Panc1 (cell line): ENCODE data around the gene GJB4. TPM values are rescaled to one million over a fixed set of nuclear protein-coding genes. Genes with fewer than 3 reads are reported as not detected.

Source experiments
- ATAC-seq: fragments of 200-7000 bp; cut with Tn5 transposase; 2 replicates; pipeline ENCODE4 v1.9.1; 2020; ENCODE audit warnings: mild to moderate bottlenecking, moderate library complexity
- BruUV-seq: library from RNA; stranded (reverse); fragments of 400-500 nt; replicated peaks from 2 replicates; lab custom pipeline; 2021; lab: Mats Ljungman, UMichigan
- CTCF ChIA-PET: fragments of 300-600 bp; sonication (Branson Sonifier 250); formaldehyde crosslinking; loops from one replicate; lab custom pipeline; 2022; ENCODE audit warnings: antibody characterized with exemption; lab: Charles Lee
- POLR2A ChIA-PET: fragments of 300-600 bp; sonication (Branson Sonifier 250); formaldehyde crosslinking; loops from one replicate; lab custom pipeline; 2022; ENCODE audit warnings: antibody characterized with exemption; lab: Charles Lee
- DNase-seq: peaks from one replicate; pipeline ENCODE4 v3.0.0-alpha.2; 2010; ENCODE audit warnings: low read depth, low spot score
- H3K27ac ChIP-seq: 2 replicates; pipeline ENCODE4 v1.5.1; 2011; ENCODE audit warnings: mild to moderate bottlenecking, low read length, inconsistent platforms
- H3K27me3 ChIP-seq: fragments of 200-500 bp; sonication (Bioruptor generic); 2 replicates; pipeline ENCODE4 v1.6.0; 2014; ENCODE audit warnings: low read length, inconsistent platforms; ENCODE audit not compliant: control insufficient read depth, insufficient read depth
- H3K36me3 ChIP-seq: fragments of 200-500 bp; sonication (Bioruptor generic); 2 replicates; pipeline ENCODE4 v1.5.1; 2014; ENCODE audit warnings: inconsistent platforms, mild to moderate bottlenecking, low read length, moderate library complexity; ENCODE audit not compliant: control insufficient read depth, insufficient read depth
- H3K4me1 ChIP-seq: 2 replicates; pipeline ENCODE4 v1.5.1; 2011; ENCODE audit warnings: inconsistent platforms, mild to moderate bottlenecking, low read length, moderate library complexity; ENCODE audit not compliant: control insufficient read depth, insufficient read depth
- H3K4me3 ChIP-seq, 2 experiments: 2 replicates each; pipeline ENCODE4 v1.5.1; 2011 to 2012; ENCODE audit warnings: low read depth in 2 of 2, low read length in 2 of 2, mild to moderate bottlenecking in 2 of 2, inconsistent platforms in 1 of 2, moderate library complexity in 1 of 2
- H3K9me3 ChIP-seq: fragments of 200-500 bp; sonication (Bioruptor generic); 2 replicates; pipeline ENCODE4 v1.5.1; 2014; ENCODE audit warnings: low read depth, mild to moderate bottlenecking, inconsistent platforms, low read length, moderate library complexity; ENCODE audit not compliant: control insufficient read depth, insufficient read depth
- CTCF ChIP-seq: fragments of 450-650 bp; IDR thresholded peaks from 2 replicates; pipeline ENCODE4 v1.5.1; 2017; ENCODE audit warnings: mild to moderate bottlenecking
- POLR2AphosphoS5 ChIP-seq: IDR thresholded peaks from 2 replicates; pipeline ENCODE4 v1.6.1; 2012; ENCODE audit warnings: mild to moderate bottlenecking, low read depth, low read length, moderate library complexity
- REST ChIP-seq, 2 experiments: IDR thresholded peaks; 2 replicates each; pipeline ENCODE4 v1.6.1; 2011 to 2012; ENCODE audit warnings: low read depth in 2 of 2, control low read depth in 1 of 2, low read length in 1 of 2, mild to moderate bottlenecking in 1 of 2, moderate library complexity in 1 of 2; ENCODE audit not compliant: insufficient read depth in 1 of 2
- SIN3A ChIP-seq: IDR thresholded peaks from 2 replicates; pipeline ENCODE4 v1.6.1; 2012; ENCODE audit warnings: low read depth, mild to moderate bottlenecking, low read length, moderate library complexity, borderline replicate concordance; ENCODE audit not compliant: insufficient read depth
- TCF7L2 ChIP-seq: IDR thresholded peaks from 2 replicates; pipeline ENCODE4 v1.6.1; 2011; ENCODE audit warnings: mild to moderate bottlenecking, low read depth, low read length, inconsistent platforms
- in situ Hi-C: cut with HindIII; loops from 2 replicates; pipeline ENCODE4 v1.10.0; 2016; ENCODE audit warnings: low sequenced_read_pairs, low pct_unique_long_range_greater_than_20kb
- intact Hi-C: fragments of 100-400 bp; cut with micrococcal nuclease; formaldehyde crosslinking; loops from one replicate; pipeline ENCODE4 v1.10.0; 2022; ENCODE audit not compliant: unreplicated experiment
- total RNA-seq: library from RNA; stranded (reverse); gene quantifications from one replicate; pipeline ENCODE4 v1.2.1, GENCODE V29; 2021; ENCODE audit not compliant: unreplicated experiment

Gene GJB4
- total RNA-seq, 1 experiment from 2014 or later, result not detected

- Histone ChIP-seq H3K27me3 (peaks cover 14% of the 10 kb centered on the region), H3K36me3 (no peaks in the 10 kb centered on the region), H3K9me3 (no peaks in the 10 kb centered on the region), H3K4me3 (no peak overlapping the region), H3K4me1 (no peaks in the 10 kb centered on the region), H3K27ac (no peak overlapping the region)
- BruUV-seq, result no TSS peak
- CTCF ChIA-PET, result no interaction called here
- intact Hi-C loops (no loop called here), in situ Hi-C loops (no loop called here)
- ATAC-seq, result no peak
- TF ChIP-seq TCF7L2, result no peak
- no peak for TF ChIP-seq REST (IDR thresholded peaks at IDR 0.05; ENCODE audit: insufficient read depth in 1 of 2, low read depth in 2 of 2, low read length in 1 of 2)
- no peak for TF ChIP-seq SIN3A
- TF ChIP-seq POLR2AphosphoS5, result no peak
- DNase-seq, result no peak
- POLR2A ChIA-PET, result no interaction called here
These were observed 37.7 kb upstream of the GJB4 start for GRCh38 chr1:34721646-34722355.

GRCh38 chr1:34726861-34727260 lies 32.7 kb upstream of the GJB4 start:
- Histone ChIP-seq H3K36me3 (no peaks in the 10 kb centered on the region), H3K27me3 (peaks cover 14% of the 10 kb centered on the region), H3K4me1 (no peaks in the 10 kb centered on the region), H3K9me3 (no peaks in the 10 kb centered on the region), H3K27ac (no peak overlapping the region), H3K4me3 (no peak overlapping the region)
- intact Hi-C loops, result no loop called here
- no peak for TF ChIP-seq CTCF
- no peak for TF ChIP-seq TCF7L2
- TF ChIP-seq SIN3A, result no peak
- no peak for TF ChIP-seq REST (IDR thresholded peaks at IDR 0.05; ENCODE audit: insufficient read depth in 1 of 2, low read depth in 2 of 2, low read length in 1 of 2)
- TF ChIP-seq POLR2AphosphoS5, result no peak
- in situ Hi-C loops, result no loop called here
- no TSS peak for BruUV-seq
- ChIA-PET CTCF (interaction anchor here (1.8 kb wide), 1 partner anchor 16 kb away, joined by 4 read pairs; no protein-coding TSS in a partner anchor), POLR2A (no interaction called here)
- ATAC-seq, result no peak
- DNase-seq, result no peak
